SJSA1 (cell line): Measurements from ENCODE around the gene SLC2A9. TPM values are rescaled to one million over a fixed set of nuclear protein-coding genes. Genes with fewer than 3 reads are reported as not detected.
"Not testable (repeated sequence)": the region's sequence is repeated elsewhere in the genome, so short reads cannot be mapped to it uniquely, and the experiment has no call there.

Experiments
- DNase-seq, 2 experiments: peaks; one replicate each; pipeline ENCODE4 v3.0.0-alpha.2; 2015 to 2020; ENCODE audit warnings: low spot score in 2 of 2, low read depth in 1 of 2
- H3K27ac ChIP-seq: fragments of 250-450 bp; sonication (Bioruptor Pico); 2 replicates; pipeline ENCODE4 v1.5.1; 2020; ENCODE audit warnings: mild to moderate bottlenecking, moderate library complexity
- H3K27me3 ChIP-seq: fragments of 250-450 bp; sonication (Bioruptor Pico); replicated peaks from 2 replicates; pipeline ENCODE4 v1.5.1; 2020; ENCODE audit warnings: mild to moderate bottlenecking, moderate library complexity
- H3K36me3 ChIP-seq: fragments of 250-450 bp; sonication (Bioruptor Pico); 2 replicates; pipeline ENCODE4 v1.5.1; 2020; ENCODE audit warnings: mild to moderate bottlenecking
- H3K4me1 ChIP-seq: fragments of 250-450 bp; sonication (Bioruptor Pico); replicated peaks from 2 replicates; pipeline ENCODE4 v1.6.1; 2021; ENCODE audit warnings: mild to moderate bottlenecking
- H3K4me3 ChIP-seq: fragments of 250-450 bp; sonication (Bioruptor Pico); 2 replicates; pipeline ENCODE4 v1.5.1; 2020; ENCODE audit warnings: mild to moderate bottlenecking
- H3K9me3 ChIP-seq: fragments of 250-450 bp; sonication (Bioruptor Pico); replicated peaks from 2 replicates; pipeline ENCODE4 v1.5.1; 2020; ENCODE audit warnings: mild to moderate bottlenecking
- total RNA-seq: library from RNA; depleted of rRNA; stranded (reverse); fragments of >200 nt; shearing (Covaris generic); gene quantifications from 2 replicates; pipeline ENCODE4 v1.2.3, GENCODE V29; 2014

The SLC2A9 gene
- total RNA-seq, 1 experiment from 2014 or later = not detected

DNA sequence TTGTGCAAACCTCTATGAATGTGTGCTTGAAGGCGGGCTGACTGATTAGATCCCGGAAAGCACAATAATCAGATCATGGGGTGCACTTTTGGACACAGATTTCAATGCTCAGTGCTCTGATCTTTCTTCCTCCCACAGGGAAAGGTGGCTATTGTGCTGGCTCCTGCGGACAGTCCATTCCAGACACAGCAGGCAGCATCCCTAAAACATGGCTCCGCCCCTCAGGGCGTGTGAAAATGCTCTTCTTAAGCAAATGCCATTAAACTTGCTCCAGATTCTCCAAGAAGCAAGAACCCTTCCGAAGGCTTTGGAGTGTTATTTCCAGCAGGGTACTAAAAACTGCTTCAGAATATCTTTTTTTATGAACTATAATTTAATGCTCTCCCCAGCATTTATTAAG lies 100.0 kb downstream of the SLC2A9 start:
- DNase-seq = no peak
- no peak overlapping the region for H3K27ac ChIP-seq
- H3K4me3 ChIP-seq = no peak overlapping the region
- H3K9me3 ChIP-seq = no peaks in the 10 kb centered on the region
- H3K4me1 ChIP-seq = no peaks in the 10 kb centered on the region
- H3K36me3 ChIP-seq = no peaks in the 10 kb centered on the region
- H3K27me3 ChIP-seq = no peaks in the 10 kb centered on the region

DNA sequence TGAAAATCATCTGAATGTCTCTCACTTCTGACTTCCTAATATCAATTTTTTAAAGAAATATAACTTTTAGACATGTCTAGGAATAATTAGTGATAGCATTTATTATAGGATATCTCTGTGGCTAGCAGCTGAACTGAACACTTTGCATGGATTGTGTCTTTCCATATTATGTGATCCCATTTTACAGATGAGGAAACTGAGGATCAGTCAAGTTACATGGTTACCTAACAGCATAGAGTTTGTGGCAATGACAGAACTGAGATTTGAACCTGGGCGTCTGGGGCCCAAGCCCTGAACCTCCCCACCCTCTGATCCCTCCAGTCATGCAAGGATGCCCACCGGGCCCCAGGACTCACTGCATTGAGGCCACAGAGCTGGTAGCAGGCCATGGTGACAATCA lies 101.3 kb downstream of the SLC2A9 start:
- H3K27ac ChIP-seq = no peak overlapping the region
- no peaks in the 10 kb centered on the region for H3K4me1 ChIP-seq
- H3K4me3 ChIP-seq = no peak overlapping the region
- no peaks in the 10 kb centered on the region for H3K9me3 ChIP-seq
- no peaks in the 10 kb centered on the region for H3K36me3 ChIP-seq
- no peaks in the 10 kb centered on the region for H3K27me3 ChIP-seq
- DNase-seq = no peak

DNA sequence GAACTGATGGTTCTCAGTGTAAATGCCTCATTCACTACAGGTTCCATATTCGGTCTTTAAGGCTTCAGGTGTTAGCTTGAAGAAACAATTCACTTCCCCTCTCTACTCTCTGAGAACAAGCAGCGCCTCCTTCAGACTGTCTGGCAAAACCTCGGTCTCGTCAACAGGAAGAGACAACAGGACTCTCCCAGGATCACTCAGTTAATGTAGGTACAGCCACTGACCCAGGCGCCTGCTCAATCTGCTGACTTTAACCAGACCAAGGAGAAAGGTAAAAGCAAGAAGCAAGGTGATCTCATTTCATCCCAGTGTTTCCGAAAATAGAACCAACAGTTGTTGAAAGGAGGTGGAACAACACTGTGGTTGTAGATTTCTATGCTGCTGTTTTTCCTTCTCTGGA lies 102.2 kb downstream of the SLC2A9 start:
- no peaks in the 10 kb centered on the region for H3K27me3 ChIP-seq
- H3K36me3 ChIP-seq = no peaks in the 10 kb centered on the region
- no peak overlapping the region for H3K4me3 ChIP-seq
- DNase-seq = no peak
- no peaks in the 10 kb centered on the region for H3K9me3 ChIP-seq
- no peaks in the 10 kb centered on the region for H3K4me1 ChIP-seq
- no peak overlapping the region for H3K27ac ChIP-seq

DNA sequence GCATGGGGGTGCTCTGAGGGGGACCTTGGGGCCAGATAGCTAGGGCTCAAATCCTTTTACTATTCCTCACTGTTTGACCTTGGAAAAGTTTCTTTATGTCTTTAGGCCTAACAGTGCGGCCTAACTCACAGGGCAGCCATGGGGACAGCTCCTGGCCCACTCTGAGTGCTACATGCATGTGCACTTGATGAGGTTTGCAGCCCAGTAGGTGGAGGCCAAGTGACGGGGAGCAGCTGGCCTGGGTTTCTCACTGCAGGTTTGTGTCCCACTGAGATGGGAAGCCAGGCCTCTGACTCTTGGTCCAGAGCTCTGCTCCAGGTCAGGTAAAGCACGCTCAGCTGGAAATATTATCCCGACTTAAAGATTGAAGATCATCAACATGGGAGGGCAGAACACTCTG lies 102.8 kb downstream of the SLC2A9 start:
- no peak overlapping the region for H3K27ac ChIP-seq
- H3K4me3 ChIP-seq = no peak overlapping the region
- no peak for DNase-seq
- H3K36me3 ChIP-seq = no peaks in the 10 kb centered on the region
- no peaks in the 10 kb centered on the region for H3K4me1 ChIP-seq
- H3K27me3 ChIP-seq = no peaks in the 10 kb centered on the region
- H3K9me3 ChIP-seq = no peaks in the 10 kb centered on the region

DNA sequence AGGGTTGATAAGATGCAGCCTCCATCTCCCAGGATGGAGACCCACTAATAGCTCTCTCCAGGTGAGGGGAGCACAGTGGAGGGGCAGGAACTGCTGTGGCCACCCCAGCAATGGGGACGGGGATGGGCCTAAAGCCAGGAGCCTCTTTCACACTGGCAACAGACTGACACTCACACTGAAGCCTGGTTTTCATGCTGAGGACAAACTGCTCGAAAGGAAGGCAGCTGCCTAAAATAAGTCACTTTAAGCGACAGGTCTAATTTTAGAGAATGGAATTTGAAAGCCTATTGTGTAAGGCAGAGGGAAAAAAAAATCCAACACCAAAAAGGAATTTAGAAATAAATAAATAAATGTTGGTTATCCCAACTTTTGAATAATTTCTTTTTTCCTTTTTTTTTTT lies 104.4 kb downstream of the SLC2A9 start:
- Histone ChIP-seq H3K27ac (no peak overlapping the region), H3K9me3 (no peaks in the 10 kb centered on the region), H3K4me3 (no peak overlapping the region), H3K27me3 (no peaks in the 10 kb centered on the region), H3K4me1 (no peaks in the 10 kb centered on the region), H3K36me3 (no peaks in the 10 kb centered on the region)
- DNase-seq = no peak

DNA sequence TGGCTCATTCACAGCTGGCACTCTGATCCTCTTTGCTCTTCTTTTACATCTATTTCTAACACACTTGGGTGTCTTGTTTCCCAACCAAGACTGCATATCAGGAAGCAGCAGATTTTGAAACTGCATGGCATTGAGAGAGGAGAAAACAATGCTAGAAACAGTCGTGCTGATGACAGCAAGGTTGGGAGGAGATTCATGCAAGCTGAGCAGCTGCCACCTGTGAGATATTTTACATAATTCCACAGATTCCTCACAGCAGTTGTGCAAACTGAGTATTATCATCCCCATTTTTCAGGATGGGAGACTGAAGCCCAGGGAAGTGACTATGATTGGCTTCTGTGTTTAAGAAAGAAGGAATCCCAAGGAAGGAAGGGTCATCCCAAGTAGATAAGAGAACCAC lies 105.0 kb downstream of the SLC2A9 start:
- no peaks in the 10 kb centered on the region for H3K27me3 ChIP-seq
- no peak for DNase-seq
- no peak overlapping the region for H3K27ac ChIP-seq
- H3K4me3 ChIP-seq = no peak overlapping the region
- H3K9me3 ChIP-seq = no peaks in the 10 kb centered on the region
- no peaks in the 10 kb centered on the region for H3K36me3 ChIP-seq
- no peaks in the 10 kb centered on the region for H3K4me1 ChIP-seq

DNA sequence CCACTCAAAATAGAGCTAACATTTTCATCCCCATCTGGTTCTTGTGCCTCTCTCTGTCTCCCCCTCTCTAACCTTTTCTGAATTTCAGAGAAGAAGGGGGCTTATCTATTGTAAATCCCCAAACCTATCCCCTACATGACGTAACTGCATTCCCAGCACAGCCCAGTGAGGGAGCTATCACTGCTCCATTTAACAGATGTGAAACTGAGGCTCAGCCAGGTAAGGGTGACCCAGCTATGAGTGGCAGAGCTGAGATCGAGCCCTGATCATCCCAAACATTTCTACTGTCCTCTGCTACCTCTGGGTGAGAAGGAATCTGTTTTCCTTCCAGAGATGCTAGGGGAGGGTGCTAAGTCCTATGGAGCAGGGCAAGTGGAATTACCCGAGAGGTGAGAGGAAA lies 107.5 kb downstream of the SLC2A9 start:
- no peaks in the 10 kb centered on the region for H3K4me1 ChIP-seq
- H3K27me3 ChIP-seq = no peaks in the 10 kb centered on the region
- no peak overlapping the region for H3K4me3 ChIP-seq
- H3K27ac ChIP-seq = no peak overlapping the region
- no peak for DNase-seq
- H3K9me3 ChIP-seq = no peaks in the 10 kb centered on the region
- no peaks in the 10 kb centered on the region for H3K36me3 ChIP-seq

DNA sequence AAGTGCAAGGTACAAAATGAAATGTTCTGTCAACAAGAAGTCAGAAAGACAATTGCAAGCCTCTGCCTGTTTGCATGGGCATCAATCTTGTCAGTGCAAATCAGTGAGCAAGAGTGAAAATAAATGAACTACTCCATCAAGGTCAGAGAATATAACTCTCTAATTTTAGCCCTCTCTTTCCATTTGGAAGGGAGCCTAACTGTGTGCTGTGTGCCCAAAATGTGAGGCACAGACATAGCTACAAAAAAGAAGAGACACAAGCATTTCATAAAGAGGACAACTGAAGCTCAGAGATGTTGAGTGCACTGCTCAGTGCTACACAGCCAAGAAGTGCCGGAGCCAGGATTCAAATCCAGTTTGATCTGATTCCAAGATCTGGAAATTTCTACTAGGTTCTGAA lies 114.3 kb downstream of the SLC2A9 start:
- Histone ChIP-seq H3K4me1 (no peaks in the 10 kb centered on the region), H3K9me3 (no peaks in the 10 kb centered on the region), H3K36me3 (no peaks in the 10 kb centered on the region), H3K27ac (no peak overlapping the region), H3K27me3 (no peaks in the 10 kb centered on the region), H3K4me3 (no peak overlapping the region)
- no peak for DNase-seq

DNA sequence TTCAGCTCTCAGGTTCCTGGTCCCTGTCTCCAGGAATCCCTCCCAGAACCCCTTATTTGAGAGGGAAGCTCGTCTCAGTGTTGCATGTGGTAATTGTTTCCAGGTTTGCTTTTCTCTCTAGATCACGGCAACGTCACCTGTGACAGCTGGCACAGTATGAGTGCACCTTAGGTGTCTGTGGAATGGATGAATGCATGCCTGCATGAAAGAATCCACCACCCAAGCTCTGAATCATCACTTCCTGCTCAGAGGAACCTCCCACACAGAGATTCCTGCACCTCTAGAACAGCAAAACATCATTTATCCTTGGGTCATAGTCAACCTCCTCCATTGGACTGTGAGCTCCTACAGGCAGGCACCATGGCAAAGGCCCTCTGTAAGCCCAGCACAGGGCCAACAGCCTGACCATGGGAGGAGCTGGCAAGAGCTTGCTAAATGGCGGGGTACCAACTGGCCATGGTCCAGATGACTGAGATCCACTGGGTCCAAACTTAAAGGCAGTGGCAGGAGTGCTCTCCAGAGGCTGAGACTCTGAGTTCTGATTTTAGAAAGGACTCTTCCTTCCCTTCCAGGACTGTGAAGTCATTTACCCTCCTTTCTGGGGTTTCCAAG lies 116.2 kb downstream of the SLC2A9 start:
- Histone ChIP-seq H3K4me1 (no peaks in the 10 kb centered on the region), H3K27me3 (no peaks in the 10 kb centered on the region), H3K4me3 (no peak overlapping the region), H3K27ac (no peak overlapping the region), H3K9me3 (no peaks in the 10 kb centered on the region), H3K36me3 (no peaks in the 10 kb centered on the region)
- no peak for DNase-seq

DNA sequence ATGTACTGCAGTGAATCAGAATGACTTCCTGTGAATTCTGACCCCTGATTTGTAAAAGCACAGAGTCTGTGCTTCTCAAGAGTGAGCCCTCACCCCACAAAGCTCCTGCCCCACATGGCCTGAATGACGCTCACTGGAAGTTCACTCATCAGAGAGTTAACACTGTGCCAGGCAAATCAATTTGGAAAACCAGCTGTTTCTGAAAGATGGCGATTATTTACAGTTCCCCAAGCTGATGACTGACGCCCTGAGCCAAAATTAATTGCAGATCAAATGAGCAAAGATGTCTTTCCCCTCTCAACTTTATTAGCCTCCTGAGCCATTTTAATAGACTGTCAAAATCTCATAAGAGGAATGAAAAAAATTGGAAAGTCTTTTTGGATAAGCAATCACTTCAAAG lies 118.0 kb downstream of the SLC2A9 start:
- Histone ChIP-seq H3K9me3 (no peaks in the 10 kb centered on the region), H3K27me3 (no peaks in the 10 kb centered on the region), H3K27ac (no peak overlapping the region), H3K4me1 (no peaks in the 10 kb centered on the region), H3K4me3 (no peak overlapping the region), H3K36me3 (no peaks in the 10 kb centered on the region)
- DNase-seq = no peak

DNA sequence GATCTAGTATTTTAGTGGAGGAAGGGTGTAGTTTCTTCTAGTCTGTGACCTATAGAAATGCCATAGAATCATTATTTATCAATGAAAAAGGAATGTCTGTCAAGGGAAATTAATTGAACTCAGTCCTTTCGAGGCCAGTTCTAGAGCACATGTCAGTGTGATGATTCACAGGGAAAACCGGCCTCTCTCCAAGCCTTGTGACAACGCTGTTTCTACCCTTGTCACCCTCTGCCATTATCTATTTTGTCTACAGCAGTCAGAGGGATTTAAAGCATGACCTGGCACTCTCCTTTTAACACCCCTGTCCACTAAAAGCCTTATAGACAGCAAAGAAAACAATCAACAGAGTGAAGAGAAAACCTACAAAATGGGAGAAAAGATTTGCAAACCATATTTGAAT lies 120.0 kb downstream of the SLC2A9 start:
- Histone ChIP-seq H3K27me3 (no peaks in the 10 kb centered on the region), H3K27ac (no peak overlapping the region), H3K9me3 (no peaks in the 10 kb centered on the region), H3K4me1 (no peaks in the 10 kb centered on the region), H3K4me3 (no peak overlapping the region), H3K36me3 (no peaks in the 10 kb centered on the region)
- DNase-seq = no peak

DNA sequence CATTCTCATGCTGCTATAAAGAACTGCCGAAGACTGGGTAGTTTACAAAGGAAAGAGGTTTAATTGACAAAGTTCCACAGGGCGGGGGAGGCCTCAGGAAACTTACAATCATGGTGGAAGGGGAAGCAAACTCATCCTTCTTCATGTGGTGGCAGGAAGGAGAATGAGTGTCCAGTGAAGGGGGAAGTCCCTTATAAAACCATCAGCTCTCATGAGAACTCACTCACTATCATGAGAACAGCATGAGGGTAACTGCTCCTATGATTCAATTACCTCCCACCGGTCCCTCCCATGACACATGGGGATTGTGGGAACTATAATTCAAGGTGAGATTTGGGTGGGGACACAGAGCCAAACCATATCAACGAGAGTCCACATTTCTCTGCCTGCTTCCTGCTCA lies 120.7 kb downstream of the SLC2A9 start:
- DNase-seq, H3K27ac ChIP-seq, H3K9me3 ChIP-seq, H3K4me1 ChIP-seq, H3K27me3 ChIP-seq, H3K36me3 ChIP-seq, H3K4me3 ChIP-seq: not testable (repeated sequence)

DNA sequence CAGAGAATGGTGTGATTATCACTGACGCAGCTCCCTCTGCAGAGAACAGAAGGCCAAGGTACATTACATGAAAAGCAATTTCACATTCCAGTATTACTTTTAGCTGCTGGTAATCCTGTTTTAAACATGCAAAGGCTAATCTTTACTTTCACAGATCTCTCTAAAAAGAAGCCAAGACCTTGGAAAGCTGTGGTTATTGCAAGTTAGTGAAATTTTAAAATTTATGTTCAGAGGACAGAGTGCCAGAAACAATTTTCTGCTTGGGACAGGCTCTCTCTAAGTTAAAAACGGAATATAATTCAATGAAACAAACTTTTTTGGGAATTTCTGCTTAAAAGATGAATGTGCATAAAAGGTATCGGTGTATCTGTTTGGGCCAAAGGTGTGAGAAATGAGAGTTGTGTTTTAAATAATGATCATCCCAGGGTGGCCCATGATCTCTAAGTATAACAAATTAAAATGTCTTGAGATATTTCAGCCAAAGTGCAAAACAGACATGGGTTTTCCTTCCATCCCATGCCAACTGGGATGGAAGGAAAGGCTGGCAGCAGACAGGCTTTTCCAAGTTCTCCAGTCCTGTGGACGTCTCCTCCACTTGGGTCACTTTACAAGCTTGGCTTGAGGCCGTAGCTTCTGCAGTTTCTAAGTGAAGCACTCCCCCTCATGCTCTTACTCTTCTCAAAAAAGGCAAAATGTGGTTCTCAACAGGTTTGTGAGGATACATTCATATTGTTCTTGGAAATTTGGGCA lies 121.8 kb downstream of the SLC2A9 start:
- Histone ChIP-seq H3K36me3 (no peaks in the 10 kb centered on the region), H3K27me3 (no peaks in the 10 kb centered on the region), H3K9me3 (no peaks in the 10 kb centered on the region), H3K4me3 (no peak overlapping the region), H3K27ac (no peak overlapping the region), H3K4me1 (no peaks in the 10 kb centered on the region)
- no peak for DNase-seq

DNA sequence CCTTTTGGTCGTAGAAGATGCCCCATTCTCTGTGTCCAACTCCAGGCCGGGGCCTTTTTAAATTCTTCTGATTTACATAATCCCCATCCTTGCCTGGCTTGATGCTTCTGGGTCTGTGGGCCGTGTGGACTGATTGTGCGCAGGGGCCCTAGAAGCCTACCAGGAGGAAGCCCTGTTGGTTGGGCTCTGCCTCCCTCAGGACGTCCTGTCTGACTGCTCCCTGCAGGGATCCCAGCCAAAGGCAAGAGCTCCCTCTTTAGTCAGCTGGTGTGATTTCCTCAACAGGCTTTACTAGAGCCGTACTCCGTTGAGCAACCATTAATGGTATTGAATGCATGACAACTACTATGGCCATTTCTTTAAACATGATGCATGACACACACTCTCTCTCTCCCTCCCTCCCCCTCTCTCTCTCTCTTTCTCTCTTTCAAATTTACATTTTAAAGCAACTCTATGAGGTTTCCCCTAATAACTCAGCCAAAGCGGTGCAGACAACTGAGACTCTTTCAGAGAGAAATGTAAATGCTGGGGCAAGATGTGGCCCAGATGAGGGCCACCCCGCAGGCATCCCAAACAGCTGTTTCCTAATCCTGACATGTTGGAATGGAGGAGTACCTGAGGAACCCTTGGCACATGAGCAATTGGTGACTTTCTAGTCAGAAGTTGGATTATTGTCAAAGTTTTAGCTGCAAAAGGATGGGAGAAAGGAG lies 122.5 kb downstream of the SLC2A9 start:
- no peaks in the 10 kb centered on the region for H3K27me3 ChIP-seq
- no peaks in the 10 kb centered on the region for H3K4me1 ChIP-seq
- no peak overlapping the region for H3K27ac ChIP-seq
- no peak overlapping the region for H3K4me3 ChIP-seq
- H3K36me3 ChIP-seq = no peaks in the 10 kb centered on the region
- H3K9me3 ChIP-seq = no peaks in the 10 kb centered on the region
- no peak for DNase-seq
